ENCODE measurements around the gene TET2. TPM values are rescaled to one million over a fixed set of nuclear protein-coding genes. Genes with fewer than 3 reads are reported as not detected.
"Not testable (repeated sequence)": the region's sequence is repeated elsewhere in the genome, so short reads cannot be mapped to it uniquely, and the experiment has no call there.

The TET2 gene
- total RNA-seq, 1 experiment from 2014 or later: 25.2 TPM

DNA sequence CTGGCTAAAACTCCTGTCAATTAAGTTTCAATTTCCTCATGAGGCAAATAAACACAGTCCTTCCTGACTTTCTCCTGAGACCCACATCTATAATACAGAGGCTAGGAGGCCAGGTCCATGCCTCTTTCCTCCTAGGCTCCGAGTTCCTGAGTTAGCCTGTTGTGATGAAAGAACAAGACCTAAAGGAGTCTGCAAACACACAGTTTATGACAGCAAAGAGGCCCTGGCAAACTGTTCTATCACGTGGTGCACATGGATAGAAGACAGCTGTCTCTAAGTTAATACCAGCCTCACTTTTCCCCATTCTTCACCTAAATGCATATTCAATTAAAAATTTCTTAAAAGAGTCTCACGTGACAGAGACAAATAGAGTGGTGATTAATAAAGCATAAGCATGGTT is 145.2 kb downstream of the TET2 start:
- no peaks in the 10 kb centered on the region for H3K9me3 ChIP-seq (replicated peaks)
- DNase-seq: peak in 1 of 2 experiments; percentile 6
- H3K27me3 ChIP-seq: no peaks in the 10 kb centered on the region
- no peaks in the 10 kb centered on the region for H3K36me3 ChIP-seq
- H3K27ac ChIP-seq: no peak overlapping the region
- no peak overlapping the region for H3K4me3 ChIP-seq
- H3K4me1 ChIP-seq: no peaks in the 10 kb centered on the region

DNA sequence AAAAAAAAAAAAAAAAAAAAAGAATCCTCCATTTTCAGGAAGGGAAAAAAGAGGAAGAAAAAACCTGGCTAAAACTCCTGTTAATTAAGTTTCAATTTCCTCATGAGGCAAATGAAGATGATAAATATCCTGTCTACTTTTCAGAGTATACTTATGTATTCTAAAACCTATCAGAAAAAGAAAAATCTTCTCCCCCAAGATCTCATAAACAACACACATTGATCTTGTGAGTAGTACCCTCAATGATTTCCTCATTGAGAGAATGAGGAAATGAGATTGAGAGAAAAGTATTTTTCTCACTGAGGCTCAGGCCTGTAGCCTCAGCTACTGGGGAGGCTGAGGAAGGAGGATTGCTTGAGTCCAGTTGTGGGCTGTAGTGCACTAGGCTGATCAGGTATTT is 146.7 kb downstream of the TET2 start:
- Histone ChIP-seq H3K4me3 (no peak overlapping the region), H3K4me1 (no peaks in the 10 kb centered on the region), H3K27ac (no peak overlapping the region), H3K9me3 (replicated peaks) (no peaks in the 10 kb centered on the region), H3K27me3 (no peaks in the 10 kb centered on the region), H3K36me3 (no peaks in the 10 kb centered on the region)
- DNase-seq: no peak

DNA sequence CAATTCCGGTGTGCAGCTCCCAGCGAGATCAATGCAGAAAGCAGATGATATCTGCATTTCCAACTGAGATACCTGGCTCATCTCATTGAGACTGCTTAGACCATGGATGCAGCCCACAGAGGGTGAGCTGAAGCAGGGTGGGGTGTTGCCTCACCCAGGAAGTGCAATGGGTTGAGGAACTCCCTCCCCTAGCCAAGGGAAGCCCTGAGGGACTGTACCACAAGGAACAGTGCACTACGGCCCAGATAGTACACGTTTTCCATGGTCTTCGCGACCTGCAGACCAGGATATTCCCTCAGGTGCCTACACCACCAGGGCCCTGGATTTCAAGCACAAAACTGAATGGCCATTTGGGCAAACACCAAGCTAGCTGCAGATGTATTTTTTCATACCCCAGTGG is 150.0 kb downstream of the TET2 start:
- Histone ChIP-seq H3K4me1 (no peaks in the 10 kb centered on the region), H3K36me3 (no peaks in the 10 kb centered on the region), H3K27ac (no peak overlapping the region), H3K9me3 (replicated peaks) (no peaks in the 10 kb centered on the region), H3K27me3 (no peaks in the 10 kb centered on the region), H3K4me3 (no peak overlapping the region)
- no peak for DNase-seq

DNA sequence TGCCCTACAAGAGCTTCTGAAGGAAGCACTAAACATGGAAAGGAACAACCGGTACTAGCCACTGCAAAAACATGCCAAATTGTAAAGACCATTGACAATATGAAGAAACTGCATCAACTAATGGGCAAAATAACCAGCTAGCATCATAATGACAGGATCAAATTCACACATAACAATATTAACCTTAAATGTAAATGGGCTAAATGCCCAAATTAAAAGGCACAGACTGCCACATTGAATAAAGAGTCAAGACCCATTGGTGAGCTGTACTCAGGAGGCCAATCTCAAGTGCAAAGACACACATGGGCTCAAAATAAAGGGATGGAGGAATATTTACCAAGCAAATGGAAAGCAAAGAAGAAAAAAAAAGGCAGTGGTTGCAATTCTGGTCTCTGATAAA is 152.4 kb downstream of the TET2 start:
- not testable (repeated sequence) for H3K4me1 ChIP-seq; H3K4me3 ChIP-seq; H3K27ac ChIP-seq; DNase-seq; H3K36me3 ChIP-seq; H3K9me3 ChIP-seq (replicated peaks); H3K27me3 ChIP-seq

DNA sequence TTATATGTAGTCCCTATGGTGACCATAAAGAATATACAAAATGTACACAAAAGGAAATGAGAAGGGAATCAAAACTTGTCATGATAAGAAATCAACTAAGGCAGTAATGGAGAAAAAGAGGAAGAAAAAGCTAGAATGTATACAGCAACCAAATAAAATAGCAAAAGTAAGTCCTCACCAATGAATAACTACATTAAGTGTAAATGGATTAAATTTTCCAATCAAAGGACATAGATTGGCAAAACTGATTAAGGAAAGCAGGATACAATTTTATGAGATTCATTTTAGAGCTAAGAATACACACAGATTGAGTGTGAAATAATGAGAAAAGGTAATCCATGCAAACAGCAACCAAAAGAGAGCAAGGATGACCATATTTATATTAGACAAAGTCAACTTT is 157.4 kb downstream of the TET2 start:
- Histone ChIP-seq H3K36me3 (no peaks in the 10 kb centered on the region), H3K27ac (no peak overlapping the region), H3K27me3 (no peaks in the 10 kb centered on the region), H3K4me1 (no peaks in the 10 kb centered on the region), H3K4me3 (no peak overlapping the region), H3K9me3 (replicated peaks) (no peaks in the 10 kb centered on the region; the same call in 1 of the 2 replicates)
- DNase-seq: no peak

DNA sequence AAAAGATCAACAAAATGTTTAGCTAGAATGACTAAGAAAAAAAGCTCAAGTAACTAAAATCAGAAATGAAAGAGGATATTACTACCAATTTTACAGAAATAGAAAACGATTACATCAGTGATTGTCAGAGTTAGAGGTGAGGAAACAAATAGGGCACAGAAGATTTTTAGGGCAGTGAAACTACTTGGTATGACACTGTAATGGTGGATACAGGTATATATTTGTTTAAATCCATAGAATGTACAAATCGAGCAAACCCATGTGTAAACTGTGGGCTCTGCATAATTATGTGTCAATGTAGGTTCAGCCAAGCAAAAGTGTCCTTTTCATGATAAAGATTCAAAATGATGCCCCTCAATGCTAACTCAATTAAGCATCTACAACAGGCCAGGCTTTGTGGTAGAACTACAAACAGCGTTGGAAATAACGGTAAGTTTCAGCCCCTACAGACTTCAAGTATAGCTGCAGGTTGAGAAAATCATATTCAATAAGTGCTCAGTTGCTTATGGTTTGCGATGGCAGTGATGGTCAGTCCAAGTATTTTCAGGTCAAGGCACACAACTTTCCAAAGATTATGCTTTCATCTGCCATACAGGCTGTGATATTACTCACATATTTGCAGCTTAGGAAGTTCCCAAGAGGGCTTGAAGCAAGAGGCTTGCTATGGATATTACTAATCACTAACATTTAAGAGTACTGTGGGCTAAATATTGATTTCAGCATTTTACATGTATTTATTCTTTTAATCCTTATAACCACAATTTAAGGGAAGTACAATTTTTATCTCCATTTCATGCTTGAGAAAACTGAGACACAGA is 158.6 kb downstream of the TET2 start:
- no peak overlapping the region for H3K4me3 ChIP-seq
- no peaks in the 10 kb centered on the region for H3K4me1 ChIP-seq
- H3K27me3 ChIP-seq: no peaks in the 10 kb centered on the region
- DNase-seq: no peak
- H3K36me3 ChIP-seq: no peaks in the 10 kb centered on the region
- H3K27ac ChIP-seq: no peak overlapping the region
- no peaks in the 10 kb centered on the region; the same call in 1 of the 2 replicates for H3K9me3 ChIP-seq (replicated peaks)

GRCh38 chr4:105306158-105306781 is 159.6 kb downstream of the TET2 start:
- Histone ChIP-seq H3K36me3 (no peaks in the 10 kb centered on the region), H3K4me3 (no peak overlapping the region), H3K4me1 (no peaks in the 10 kb centered on the region), H3K27ac (no peak overlapping the region), H3K27me3 (no peaks in the 10 kb centered on the region), H3K9me3 (replicated peaks) (no peaks in the 10 kb centered on the region; the same call in 1 of the 2 replicates)
- DNase-seq: no peak

- Histone ChIP-seq H3K4me3 (no peak overlapping the region), H3K27me3 (no peaks in the 10 kb centered on the region), H3K4me1 (no peaks in the 10 kb centered on the region), H3K36me3 (no peaks in the 10 kb centered on the region), H3K27ac (no peak overlapping the region), H3K9me3 (replicated peaks) (no peaks in the 10 kb centered on the region; the same call in 1 of the 2 replicates)
- DNase-seq: no peak
These were observed 160.1 kb downstream of the TET2 start for GRCh38 chr4:105306820-105307219.

DNA sequence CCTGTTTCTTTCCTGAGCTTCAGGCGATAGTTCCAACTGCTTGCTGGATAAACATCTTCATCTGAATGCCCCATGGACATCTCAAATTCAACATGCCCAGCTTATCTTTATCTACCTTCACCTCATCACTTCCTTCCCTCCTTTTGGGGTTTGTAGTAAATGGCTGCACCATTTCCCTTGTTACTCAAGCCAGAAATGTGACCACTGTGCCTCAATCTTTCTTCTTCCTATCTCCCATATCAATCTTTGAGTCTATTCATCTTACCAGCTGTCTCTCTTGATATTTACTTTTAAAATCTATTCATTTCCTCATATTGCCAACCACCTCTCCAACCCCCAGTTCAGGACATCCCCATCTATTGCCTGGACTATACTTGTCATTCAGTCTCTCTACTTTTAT is 171.8 kb downstream of the TET2 start:
- H3K36me3 ChIP-seq: no peaks in the 10 kb centered on the region
- no peak for DNase-seq
- H3K9me3 ChIP-seq (replicated peaks): no peaks in the 10 kb centered on the region
- H3K27ac ChIP-seq: no peak overlapping the region
- H3K4me3 ChIP-seq: no peak overlapping the region
- H3K4me1 ChIP-seq: no peaks in the 10 kb centered on the region
- no peaks in the 10 kb centered on the region for H3K27me3 ChIP-seq

- no peak overlapping the region for H3K4me3 ChIP-seq
- H3K4me1 ChIP-seq: no peaks in the 10 kb centered on the region
- no peaks in the 10 kb centered on the region for H3K27me3 ChIP-seq
- no peak for DNase-seq
- no peaks in the 10 kb centered on the region for H3K36me3 ChIP-seq
- H3K9me3 ChIP-seq (replicated peaks): no peaks in the 10 kb centered on the region
- no peak overlapping the region for H3K27ac ChIP-seq
These were observed 180.5 kb downstream of the TET2 start for GRCh38 chr4:105327222-105327621.

DNA sequence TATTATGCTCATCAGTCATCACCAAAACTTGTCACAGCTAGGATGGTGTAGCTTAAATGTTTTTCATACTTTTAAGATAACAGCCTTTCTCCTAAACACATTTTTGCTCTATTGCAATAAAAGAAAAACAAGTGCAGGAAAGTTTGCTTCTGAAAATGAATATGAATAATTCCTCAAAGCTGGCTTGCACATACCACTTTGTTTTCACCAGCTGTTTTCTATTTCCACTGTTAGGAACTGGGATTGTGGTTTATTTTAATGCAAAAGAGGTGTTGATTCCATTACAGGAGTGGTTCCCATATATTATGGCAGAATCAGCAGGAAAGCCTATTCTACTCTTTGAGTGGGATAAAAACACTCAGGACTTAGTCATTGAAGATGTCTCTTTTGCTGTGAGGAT is 181.3 kb downstream of the TET2 start:
- Histone ChIP-seq H3K9me3 (replicated peaks) (no peaks in the 10 kb centered on the region), H3K36me3 (no peaks in the 10 kb centered on the region), H3K4me3 (no peak overlapping the region), H3K27me3 (no peaks in the 10 kb centered on the region), H3K27ac (no peak overlapping the region), H3K4me1 (no peaks in the 10 kb centered on the region)
- DNase-seq: no peak

DNA sequence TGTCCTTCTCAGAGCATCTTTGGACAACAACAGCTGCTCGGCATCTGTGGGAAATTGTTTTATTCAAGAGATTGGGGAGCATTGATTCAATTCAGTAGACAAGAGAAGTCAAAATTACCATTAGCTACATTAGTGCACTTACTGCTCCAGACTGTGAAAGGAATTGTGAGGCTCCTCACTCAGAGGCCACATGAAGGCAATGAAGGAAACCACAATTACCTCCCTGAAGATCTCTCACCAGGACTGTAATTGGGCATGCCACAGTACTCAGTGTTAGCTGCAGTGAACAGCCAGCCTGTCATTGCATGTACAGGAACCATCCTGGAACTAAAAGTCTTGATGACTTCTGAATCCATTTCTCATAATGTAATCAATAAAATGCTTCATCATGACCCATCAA is 182.4 kb downstream of the TET2 start:
- no peaks in the 10 kb centered on the region for H3K9me3 ChIP-seq (replicated peaks)
- H3K4me1 ChIP-seq: no peaks in the 10 kb centered on the region
- H3K4me3 ChIP-seq: no peak overlapping the region
- H3K36me3 ChIP-seq: no peaks in the 10 kb centered on the region
- no peaks in the 10 kb centered on the region for H3K27me3 ChIP-seq
- no peak for DNase-seq
- no peak overlapping the region for H3K27ac ChIP-seq
